ENCODE data around the gene C12orf42.

GRCh38 chr12:103301642-103302591 is 193.9 kb downstream of the C12orf42 start:
- TF ChIP-seq CTCF (IDR thresholded peaks at IDR 0.05 in 2 of 3, conservative IDR thresholded peaks at IDR 0.05 in 1 of 3; ENCODE audit: borderline replicate concordance in 1 of 3, insufficient read depth in 1 of 3, low read depth in 2 of 3, low read length in 2 of 3) = no peak
- no peak for TF ChIP-seq POLR2AphosphoS5 (IDR thresholded peaks at IDR 0.05; ENCODE audit: low read depth, low read length)
- TF ChIP-seq TCF7L2 (IDR thresholded peaks at IDR 0.05; ENCODE audit: borderline replicate concordance, extremely low read depth, insufficient read depth, insufficient read length) = no peak
- no peak for TF ChIP-seq MAX (IDR thresholded peaks at IDR 0.05)
- TF ChIP-seq EZH2 (IDR thresholded peaks at IDR 0.05) = no peak
- TF ChIP-seq REST (IDR thresholded peaks at IDR 0.05; ENCODE audit: low read depth) = no peak
- no peak for TF ChIP-seq YY1 (IDR thresholded peaks at IDR 0.05; ENCODE audit: extremely low read depth, insufficient replicate concordance, low read depth, low read length)

Measured in HCT116 (cell line).